ENCODE measurements around the gene CYBA.

GRCh38 chr16:88645455-88645854 lies 5.4 kb downstream of the CYBA start:
- TF ChIP-seq POLR2AphosphoS5 (IDR thresholded peaks at IDR 0.05) (no peak), CTCF (IDR thresholded peaks at IDR 0.05; ENCODE audit: poor library complexity, severe bottlenecking) (no peak), REST (IDR thresholded peaks at IDR 0.05; ENCODE audit: borderline replicate concordance) (no peak), EZH2 (IDR thresholded peaks at IDR 0.05; ENCODE audit: borderline replicate concordance, insufficient read depth, low read length, poor library complexity, severe bottlenecking) (no peak)
